ENCODE measurements around the gene TFB1M.
"Not testable (repeated sequence)": the region's sequence is repeated elsewhere in the genome, so short reads cannot be mapped to it uniquely, and the experiment has no call there.

The TFB1M gene

DNA sequence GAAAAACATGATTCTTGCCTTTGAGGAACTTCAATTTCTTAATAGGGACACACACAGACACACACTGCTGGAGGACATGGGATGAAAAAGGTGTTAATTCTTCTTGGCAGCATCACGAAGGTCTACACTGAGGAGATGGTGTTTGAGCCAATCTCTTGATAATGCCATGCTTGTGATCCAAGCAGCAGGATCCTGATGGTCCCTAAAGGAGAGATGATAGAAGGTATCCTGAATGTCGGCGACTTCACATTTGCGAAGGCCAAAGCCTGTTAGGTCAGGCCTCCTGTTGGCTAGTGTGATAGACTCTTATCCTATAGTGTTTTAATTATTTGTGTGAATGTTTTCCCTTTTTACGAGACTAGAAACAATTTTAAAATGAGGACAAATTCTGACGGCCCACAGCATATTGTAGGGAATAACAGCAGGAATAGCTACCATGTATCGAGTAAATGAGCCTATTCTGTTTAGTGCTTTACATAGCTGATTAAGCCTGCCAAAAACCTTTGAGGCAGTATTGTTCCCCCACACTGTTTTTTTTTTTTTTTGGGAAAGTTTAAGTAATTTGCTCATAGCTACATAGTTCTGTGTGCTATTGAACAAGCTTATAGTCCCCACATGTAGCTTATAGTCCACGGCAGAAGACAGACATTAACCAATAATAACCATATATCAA, 15.3 kb upstream of the TFB1M start:
- no peak for DNase-seq

DNA sequence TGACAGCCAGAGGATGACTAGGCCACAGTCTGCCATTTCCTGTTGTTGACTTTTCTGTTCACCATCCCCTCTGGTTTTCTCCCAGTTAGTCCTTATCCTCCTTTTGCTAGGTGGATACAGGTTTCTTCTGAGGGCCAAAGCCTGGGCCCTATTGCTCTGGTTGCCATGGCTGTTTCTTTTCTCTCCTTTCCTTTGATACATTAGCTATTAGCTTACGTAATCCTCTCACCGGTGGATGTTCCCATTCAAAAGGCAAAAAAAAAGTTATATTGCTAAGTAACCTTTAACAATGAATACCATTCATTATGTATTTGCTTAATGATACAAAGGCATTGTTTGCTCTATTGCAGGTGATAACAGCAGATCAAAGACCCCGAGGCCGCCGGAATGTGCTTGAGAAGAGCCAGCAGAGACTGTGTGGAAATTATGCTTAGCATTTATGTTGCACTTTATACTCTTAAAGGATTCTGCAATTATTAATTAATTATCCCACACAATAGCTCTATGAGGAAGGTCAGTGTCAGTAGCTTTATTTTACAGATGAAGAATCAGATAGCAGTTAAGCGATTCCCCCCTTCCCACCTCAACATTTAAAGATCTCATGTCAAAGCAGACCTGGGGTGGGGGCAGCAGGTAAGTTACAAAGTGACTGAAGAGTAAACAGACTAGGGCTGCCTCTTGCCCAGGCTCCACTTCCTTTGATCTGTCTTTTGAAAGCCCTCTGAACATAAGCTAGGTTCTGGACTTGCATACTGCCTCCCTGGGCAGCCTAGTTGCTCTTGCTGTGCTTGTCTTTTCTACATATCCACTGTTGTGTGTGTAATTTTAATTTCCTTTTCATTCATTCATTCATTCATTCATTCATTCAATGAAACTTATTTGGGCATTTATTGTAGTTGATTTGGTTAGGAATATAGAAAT, 14.5 kb upstream of the TFB1M start:
- no peak for DNase-seq

DNA sequence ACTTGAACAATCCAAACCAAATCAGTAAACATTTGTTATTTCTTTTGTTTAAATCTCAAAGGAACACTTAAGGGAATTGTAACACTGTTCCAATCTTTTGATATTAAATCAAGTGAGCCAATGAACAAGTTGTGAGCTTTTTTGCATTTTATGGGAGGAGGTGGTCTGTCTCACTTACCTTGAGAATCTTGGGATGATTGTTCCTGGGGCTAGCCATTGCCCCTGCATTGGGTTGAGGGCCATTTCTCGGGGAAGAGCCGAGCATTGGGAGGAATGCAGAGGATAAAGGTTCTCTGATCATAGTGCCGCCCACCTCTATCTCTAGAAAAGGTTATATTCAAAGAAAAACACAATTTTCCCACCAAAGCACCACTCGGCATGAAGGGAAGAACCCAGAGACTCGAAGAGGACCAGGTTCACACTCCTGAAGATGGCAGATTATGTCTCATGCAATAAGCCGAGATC, 13.8 kb upstream of the TFB1M start:
- DNase-seq, result no peak

DNA sequence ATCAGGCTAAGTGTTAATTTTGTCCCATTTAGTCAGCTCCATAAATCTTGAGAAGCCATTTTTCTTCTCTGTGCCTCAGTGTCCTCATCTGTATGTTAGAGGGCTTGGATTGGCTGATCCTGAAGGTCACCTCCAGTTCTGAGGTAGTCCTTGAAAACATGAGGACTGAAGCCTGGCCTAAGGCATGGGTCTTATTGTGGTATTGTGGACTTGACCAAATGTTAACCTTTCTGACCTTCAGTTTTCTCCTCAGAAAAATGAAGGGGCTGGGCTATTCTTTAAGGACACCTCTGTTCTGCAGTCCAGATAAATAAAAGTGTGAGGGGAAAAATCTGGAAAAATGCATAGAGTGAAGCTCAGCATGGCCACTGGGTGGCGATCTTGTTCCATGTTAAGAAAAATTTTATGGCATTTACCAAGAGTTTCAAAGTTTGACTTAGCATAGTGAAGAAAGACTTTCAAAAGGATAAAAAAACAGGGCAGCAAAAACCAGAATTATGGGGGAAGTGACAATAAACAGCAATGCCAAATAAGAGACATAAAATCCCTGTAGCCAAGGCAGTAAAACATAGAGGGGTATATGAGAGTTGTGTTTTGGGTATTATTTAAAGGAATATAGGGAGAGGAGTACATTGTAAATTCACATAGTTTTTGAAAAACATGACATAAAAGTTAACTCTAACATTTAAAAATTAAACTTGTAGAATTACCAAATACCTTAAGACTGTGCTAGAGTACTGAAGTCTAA, 13.2 kb upstream of the TFB1M start:
- DNase-seq, result peak; percentile 62

DNA sequence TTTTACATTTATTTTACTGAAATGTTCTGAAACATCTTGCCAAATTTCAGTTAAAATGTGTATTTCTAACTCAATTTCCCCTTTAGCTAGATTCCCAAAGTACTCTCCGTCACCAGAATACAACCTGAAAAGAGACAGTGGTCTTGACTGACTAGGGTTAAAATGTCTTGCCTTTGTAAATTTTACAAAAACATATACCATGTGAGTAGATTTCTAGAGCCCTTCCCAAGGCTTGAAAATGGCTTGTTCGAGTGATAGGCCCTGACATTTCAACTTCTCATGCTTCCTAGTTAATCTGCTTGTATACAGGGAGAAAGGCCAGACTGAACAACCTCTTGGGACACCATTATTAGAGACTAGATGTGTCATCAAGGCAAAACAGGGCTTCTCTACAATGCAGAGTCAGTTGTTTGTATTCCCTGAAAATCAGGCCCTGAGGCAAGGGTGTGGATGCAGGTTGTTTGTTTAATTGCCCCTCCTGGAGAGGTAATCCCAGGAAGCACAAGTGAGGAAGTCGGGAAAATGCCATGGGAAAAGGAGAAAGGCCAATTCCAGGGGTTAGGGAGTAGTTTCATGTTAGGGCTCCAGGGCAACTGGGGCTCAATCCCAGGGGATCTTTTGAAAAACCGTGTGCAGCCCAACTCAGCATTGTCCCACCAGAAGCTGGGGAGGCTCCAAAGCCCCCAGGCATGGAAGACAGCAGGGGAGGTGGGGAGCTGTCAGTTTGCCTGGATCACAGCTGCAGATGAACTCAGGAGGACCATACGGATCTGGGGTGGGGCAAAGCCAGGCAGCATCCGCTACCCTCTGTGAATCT, 11.6 kb upstream of the TFB1M start:
- DNase-seq, result no peak

DNA sequence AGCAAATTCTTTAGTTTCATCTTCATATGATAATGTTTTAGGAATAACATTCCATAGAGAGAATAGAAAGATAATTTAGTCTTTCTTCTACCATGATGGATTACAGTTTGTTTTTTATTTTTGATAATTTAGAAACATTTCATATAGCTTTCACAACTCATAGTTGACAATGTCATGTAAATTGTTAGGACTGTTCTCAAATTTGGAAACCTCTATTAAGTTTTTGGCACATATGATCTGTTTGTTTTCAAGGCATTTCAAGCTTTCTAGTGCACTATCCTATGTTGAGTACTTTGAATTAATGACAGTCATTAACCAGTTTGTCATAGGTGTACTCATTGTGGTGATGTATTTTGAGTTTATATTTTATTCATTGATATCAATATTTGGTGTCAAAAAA, 10.7 kb upstream of the TFB1M start:
- DNase-seq, result no peak

DNA sequence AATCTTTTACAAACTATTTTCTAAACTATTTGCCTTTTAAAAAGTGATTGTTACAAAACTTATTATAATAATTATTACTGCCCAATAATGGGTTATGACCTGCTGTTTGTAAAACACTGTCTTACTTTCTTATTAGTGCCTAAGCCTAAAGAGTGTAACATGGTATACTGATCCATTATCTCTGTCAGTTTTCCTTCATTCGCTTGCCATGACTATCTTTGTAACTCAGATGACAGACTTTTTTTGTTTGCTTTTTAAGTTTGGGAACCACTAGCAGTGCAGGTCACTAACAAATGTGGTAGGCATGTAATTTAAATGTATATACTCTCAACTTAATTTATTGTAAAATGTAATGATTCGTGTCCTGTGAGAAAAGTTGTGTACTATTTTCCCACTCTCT, 9.9 kb upstream of the TFB1M start:
- DNase-seq, result no peak

DNA sequence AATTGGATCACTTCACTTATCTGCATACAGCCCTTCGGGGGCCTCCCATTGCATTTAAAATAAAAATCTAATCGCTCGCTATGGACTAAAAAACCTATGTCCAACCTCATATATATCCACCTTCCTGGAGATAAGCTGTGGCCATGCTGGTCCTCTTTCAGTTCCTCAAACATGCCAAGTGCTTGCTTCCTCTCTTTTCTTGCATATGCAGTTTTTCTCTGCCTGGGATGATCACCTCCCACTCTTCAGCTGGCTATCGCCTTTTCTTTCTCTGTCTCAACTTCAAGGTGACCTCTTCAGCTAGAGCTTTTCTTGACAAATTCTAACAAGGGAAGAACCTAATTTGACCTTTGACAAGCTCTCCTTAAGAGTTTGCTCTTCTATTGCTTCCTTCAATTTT, 5.6 kb upstream of the TFB1M start:
- no peak for DNase-seq

DNA sequence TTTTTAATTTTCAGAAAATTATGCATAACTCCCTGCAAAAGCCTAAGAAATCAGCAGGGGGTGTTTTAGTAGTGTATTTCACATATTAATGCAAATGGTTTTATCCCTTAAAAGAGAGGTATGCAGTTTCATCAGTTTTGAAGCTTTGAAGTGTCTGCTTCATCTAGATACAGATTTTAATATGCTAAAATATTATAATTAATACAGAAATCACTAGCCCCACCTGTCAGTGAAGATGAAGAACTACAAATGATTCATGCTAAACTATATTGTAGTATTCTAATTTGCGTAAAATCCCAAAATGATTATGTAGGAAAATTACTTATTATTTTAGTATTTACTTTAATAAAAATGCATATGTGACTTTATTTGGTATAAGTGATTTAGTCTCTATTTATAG, 2.9 kb upstream of the TFB1M start:
- no peak for DNase-seq

DNA sequence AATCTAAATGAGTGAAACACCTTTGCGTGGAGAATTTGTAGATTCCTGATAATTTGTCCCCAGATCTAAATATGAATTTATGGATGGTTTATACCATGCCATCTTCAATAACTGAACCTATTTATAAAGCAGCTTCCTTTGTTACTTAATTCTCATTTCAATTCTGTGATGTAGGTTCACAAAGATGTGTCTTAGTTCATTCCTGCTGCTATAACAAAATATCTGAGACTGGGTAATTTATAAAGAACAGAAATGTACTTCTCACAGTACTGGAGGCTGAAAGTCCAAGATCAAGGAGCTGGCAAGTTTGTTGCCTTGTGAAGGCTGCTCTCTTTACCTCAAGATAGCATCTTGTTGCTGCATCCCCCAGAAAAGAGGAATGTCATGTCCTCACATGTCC, 2.1 kb upstream of the TFB1M start:
- no peak for DNase-seq

DNA sequence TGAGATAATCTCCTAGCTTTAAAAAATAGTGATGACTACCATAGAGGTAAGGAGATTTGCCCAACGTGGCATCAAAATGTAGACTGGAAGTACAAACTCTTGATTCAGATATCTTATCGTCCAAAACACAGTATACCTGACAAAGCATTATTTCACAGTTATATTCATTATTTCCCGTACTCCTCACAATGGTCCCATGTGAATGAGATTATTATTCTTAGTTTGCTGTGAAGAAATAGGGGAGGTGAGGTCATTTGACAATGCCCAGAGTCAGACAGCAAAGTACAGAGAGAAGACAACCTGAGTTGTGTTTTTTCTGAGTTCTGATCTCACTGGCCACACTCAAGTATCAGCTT, 1.2 kb upstream of the TFB1M start:
- no peak for DNase-seq

DNA sequence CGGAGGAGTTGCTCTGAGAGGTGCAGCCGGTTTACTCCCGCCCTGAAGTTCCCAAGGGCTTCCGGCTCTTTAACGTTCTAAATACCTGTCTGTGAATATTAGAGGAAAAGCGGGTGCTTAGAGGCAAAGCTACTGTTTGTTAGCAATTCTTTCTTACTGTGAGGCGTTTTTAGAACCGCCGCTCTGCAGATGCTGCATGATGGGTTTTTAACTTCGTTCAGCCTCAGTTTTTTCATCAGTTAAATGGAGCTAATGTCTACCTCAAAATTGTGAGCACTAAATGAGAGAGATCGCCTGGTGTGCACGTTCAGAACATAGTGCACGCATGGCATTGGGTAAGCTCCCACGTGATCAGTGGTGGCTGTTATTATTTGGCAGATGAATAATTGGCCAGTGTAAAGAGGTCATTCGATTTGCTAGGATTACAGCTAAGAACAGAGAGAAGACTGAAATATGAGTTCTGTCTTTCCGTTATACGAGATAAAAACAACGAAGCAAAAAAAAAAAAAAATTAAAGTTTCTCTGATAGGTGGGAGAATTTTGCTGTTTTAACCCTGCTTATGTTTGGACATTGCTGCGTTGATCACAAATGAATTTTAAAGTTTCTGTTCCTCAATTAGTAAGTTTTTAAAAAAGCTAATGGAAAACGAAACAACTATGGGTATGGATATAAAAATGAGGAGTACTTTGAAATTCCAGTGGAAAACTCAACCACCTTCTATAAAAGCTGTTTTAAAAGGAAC, 660 bp upstream of the TFB1M start:
- no peak for DNase-seq

DNA sequence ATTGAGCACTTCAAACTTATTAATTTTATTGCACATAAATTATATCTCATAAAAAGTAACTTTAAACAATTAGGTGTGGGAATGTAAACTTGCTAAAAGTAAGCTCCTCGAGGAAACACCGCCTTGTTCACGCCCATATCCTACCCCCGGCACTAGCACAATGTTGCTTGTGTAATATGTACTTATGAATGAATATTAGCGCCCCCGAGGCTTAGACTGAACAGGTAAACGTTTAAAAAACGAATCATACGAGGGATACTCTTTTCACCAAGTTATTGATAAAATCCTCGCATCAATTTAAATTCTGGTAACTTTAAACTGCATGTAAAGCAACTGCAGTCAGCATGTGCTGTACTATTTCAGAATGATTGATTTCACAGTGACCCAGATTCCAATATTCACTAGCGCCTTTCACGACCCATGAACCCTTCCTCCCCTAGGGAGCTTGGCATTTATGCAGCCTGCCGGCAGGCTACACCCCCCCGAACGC, 637 bp downstream of the TFB1M start:
- no peak for DNase-seq

DNA sequence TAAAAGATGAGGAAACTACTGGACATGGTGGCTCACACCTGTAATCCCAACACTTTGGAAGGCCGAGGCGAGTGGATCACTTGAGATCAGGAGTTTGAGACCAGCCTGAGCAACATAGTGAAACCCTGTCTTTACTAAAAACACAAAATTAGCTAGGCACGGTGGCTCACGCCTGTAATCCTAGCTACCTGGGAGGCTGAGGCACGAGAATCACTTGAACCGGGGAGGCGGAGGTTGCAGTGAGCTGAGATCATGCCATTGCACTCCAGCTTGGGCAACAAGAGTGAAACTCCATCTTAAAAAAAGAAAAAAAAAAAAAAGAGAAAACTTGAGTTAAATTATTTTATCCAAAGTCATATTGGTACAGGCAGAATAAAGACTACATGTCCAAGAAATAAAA, 1.3 kb downstream of the TFB1M start:
- DNase-seq, result not testable (repeated sequence)

DNA sequence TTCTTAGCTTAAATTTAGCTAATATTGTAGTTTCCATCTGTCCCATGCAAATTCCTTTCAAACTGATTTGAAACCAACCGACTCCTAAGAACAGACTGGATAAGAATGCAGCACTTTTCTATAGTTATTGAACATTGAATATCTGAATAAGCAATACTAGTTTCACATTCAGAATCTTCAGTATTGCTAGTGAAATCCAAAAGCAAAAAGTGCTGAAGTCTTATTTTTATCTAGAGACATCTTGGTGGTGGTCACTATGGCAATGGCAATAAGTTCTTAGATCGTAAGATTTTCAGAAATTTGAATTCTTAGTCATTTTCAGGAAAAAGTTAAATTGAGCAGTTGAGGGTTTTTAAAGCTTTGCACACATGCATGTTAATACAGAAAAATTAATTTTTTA, 2.7 kb downstream of the TFB1M start:
- DNase-seq, result no peak

DNA sequence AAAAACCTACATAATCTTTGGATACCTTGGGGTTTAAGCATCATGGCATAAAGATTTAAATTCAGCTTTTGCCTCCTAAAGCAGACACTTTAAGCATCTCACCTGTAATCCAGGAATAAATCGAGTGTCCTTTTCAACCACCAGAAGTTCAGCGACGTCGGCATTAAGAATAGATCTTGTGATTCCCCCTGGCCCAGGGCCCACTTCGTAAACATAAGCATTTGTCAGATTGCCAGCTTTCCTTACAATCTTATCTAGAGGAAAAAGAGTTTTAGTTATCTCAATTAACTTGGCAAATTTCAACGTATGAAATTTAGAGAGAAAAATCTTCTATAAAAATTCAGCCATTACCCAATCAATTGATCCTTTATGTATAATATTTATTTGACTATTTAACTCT, 3.2 kb downstream of the TFB1M start:
- DNase-seq, result no peak

DNA sequence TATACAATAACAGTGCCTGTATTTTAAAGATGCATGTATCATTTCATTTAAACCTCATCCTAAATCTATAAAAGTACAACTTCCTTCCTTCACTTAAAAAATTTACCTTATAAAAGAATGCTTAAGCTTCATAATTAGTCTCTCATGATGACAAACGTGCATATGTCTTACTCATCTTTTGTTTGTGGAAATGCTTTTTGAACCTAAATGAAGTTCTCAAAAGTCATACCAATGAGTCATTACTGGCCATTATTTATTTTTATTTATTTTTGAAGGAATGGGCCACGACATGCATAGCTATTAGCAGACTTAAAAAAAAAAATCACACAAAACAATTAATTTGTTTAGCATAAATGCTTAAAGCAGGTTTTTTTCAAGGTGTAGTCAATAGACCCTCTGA, 3.7 kb downstream of the TFB1M start:
- no peak for DNase-seq

DNA sequence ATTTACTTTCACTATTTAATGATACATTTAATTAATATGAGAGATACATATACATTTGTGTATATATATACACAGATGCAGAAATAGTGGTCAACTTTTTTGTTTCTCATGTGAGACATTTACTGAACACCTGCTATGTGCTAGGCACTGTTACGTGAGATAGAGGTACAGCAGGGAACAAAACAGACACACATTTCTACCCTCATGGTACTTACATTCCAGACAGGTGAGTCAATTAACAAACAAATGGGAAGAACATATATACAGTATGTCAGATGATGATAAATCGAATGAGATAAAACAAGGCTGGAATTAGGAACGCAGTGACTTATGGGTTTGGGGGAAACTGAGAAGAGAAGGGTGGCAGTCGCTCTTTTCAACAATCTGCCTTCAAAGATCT, 5.1 kb downstream of the TFB1M start:
- DNase-seq, result no peak

DNA sequence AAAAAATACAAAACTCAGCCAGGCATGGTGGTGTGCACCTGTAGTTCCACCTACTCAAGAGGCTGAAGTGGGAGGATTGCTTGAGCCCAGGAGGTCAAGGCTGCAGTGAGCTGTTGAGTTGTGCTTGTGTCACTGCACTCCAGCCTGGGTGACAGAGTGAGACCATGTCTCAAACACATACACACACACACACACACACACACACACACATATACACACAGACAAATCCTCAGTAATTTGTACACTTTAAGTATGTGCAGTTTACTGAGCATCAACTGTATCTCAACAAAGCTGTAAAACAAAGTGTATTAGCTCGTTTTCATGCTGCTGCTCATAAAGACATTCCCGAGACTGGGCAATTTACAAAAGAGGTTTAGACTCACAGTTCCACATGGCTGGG, 7.3 kb downstream of the TFB1M start:
- no peak for DNase-seq

DNA sequence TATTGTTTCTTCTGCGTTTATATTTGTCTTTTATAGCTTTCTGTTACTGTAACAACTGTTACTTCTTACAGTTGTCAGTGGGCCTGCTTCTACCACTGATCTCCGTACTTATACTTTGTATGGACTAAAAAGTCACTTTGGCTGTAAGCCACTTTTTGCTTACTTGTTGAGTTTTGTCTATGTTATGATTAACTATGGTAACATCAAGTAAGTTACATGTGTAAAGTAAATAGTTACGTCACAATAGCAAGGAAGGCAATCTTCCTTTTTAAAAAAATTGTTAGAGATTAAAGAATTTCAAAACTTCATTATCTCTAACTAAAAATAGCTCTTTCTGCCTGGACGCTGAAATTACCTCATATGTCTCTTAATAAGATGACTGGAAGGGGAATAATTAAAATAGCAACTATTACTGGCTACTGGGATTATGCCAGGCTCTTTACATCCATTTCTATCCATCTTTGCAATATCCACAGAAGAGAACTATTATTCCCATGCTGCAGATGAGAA, 10.9 kb downstream of the TFB1M start:
- DNase-seq, result no peak

DNA sequence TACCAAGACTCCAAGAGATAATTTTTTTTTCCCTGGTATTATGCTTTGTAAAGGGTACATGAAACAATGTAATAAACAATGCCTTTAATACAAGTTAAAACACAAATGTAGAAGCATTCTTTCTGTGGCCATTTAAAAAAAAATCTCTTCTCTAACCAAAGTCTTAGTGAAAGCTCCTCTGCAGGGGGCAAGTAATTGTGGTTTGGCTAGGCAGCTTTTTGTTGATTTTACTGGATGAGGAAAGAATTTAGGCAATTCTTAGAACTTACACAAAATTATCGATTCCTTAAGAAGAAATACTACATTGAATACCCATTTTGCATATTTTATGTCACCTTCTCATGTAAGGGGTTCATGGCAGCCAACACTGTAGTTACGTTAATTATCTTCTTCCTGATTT, 12.4 kb downstream of the TFB1M start:
- no peak for DNase-seq

DNA sequence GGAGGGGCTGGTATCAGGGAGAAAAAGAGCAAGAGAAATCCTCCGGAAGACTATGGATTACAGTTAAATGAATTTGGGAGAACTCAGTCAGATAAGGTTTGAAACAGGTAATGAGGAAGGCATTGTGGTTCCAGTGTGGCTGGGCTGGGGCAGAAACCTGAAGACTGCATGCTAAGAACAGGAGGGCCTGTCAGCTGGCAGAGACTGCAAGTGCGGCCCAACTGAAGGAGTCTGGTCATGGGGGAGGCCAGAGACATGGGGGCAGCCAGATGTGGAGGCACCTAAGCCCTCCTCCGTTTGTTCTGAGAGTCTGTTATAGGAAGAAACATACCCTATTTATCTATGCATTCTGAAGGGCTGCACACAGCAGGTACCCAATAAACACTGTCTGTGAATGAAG, 16.6 kb downstream of the TFB1M start:
- DNase-seq, result no peak

All from left hindlimb (tissue), 1 donor.